Measurements from ENCODE around the gene TRIM52.
A peak's percentile ranks its signal among the peaks of the same experiment; 100 is the strongest.

The TRIM52 gene

GRCh38 chr5:181258576-181258975 lies 2.4 kb downstream of the TRIM52 start:
- DNase-seq (ENCODE audit: low read depth): no peak

GRCh38 chr5:181255836-181256578 lies 4.9 kb downstream of the TRIM52 start:
- DNase-seq (ENCODE audit: low read depth): no peak

- no peak for DNase-seq (ENCODE audit: low read depth)
These were observed 5.7 kb downstream of the TRIM52 start for GRCh38 chr5:181255276-181255675.

GRCh38 chr5:181248277-181248676 lies 12.7 kb downstream of the TRIM52 start:
- DNase-seq (ENCODE audit: low read depth): no peak

- peak; percentile 56 for DNase-seq (ENCODE audit: low read depth)
These were observed 14.5 kb downstream of the TRIM52 start for GRCh38 chr5:181246276-181247049.

GRCh38 chr5:181245427-181246275 lies 15.3 kb downstream of the TRIM52 start:
- DNase-seq (ENCODE audit: low read depth): no peak

GRCh38 chr5:181243564-181244343 lies 17.2 kb downstream of the TRIM52 start, which contains the start of gene RACK1:
Gene RACK1, minus strand, starts transcription at chr5:181243906. Its CDS starts 106 bp downstream, at chr5:181243800.
- DNase-seq (ENCODE audit: low read depth): peak; percentile 86

- DNase-seq (ENCODE audit: low read depth): no peak
These were observed 17.9 kb downstream of the TRIM52 start for GRCh38 chr5:181243018-181243563.

- DNase-seq (ENCODE audit: low read depth): no peak
These were observed 18.9 kb downstream of the TRIM52 start for GRCh38 chr5:181242031-181242451.

- no peak for DNase-seq (ENCODE audit: low read depth)
These were observed 19.5 kb downstream of the TRIM52 start for GRCh38 chr5:181241393-181241975.

- no peak for DNase-seq (ENCODE audit: low read depth)
These were observed 21.8 kb downstream of the TRIM52 start for GRCh38 chr5:181239062-181239663.

- no peak for DNase-seq (ENCODE audit: low read depth)
These were observed 23.1 kb downstream of the TRIM52 start for GRCh38 chr5:181237729-181238385.

GRCh38 chr5:181236954-181237641 lies 23.8 kb downstream of the TRIM52 start:
- no peak for DNase-seq (ENCODE audit: low read depth)

- DNase-seq (ENCODE audit: low read depth): no peak
These were observed 24.5 kb downstream of the TRIM52 start for GRCh38 chr5:181236471-181236870.

- no peak for DNase-seq (ENCODE audit: low read depth)
These were observed 25.1 kb downstream of the TRIM52 start for GRCh38 chr5:181235689-181236366.

- DNase-seq (ENCODE audit: low read depth): no peak
These were observed 25.6 kb downstream of the TRIM52 start for GRCh38 chr5:181235323-181235688.

GRCh38 chr5:181234455-181235306 lies 26.3 kb downstream of the TRIM52 start:
- no peak for DNase-seq (ENCODE audit: low read depth)

Measured in T follicular helper cell (primary cell).